ENCODE results near the gene CACNA1B. TPM values are rescaled to one million over a fixed set of nuclear protein-coding genes. Genes with fewer than 3 reads are reported as not detected.

CACNA1B gene
- total RNA-seq, 3 donors from 2014 or later: 0.12 to 1.7 (median 0.22) TPM

- no peaks in the 10 kb centered on the region for H3K9me3 ChIP-seq
- no peak overlapping the region for H3K4me3 ChIP-seq
- DNase-seq (no peak), ATAC-seq (no peak)
- TF ChIP-seq CTCF (IDR thresholded peaks at IDR 0.05): no peak
- intact Hi-C loops (cut with DNase I, micrococcal nuclease): no loop called here
- no peaks in the 10 kb centered on the region for H3K4me1 ChIP-seq (ENCODE audit: low read depth)
- no peaks in the 10 kb centered on the region for H3K36me3 ChIP-seq (ENCODE audit: low read depth)
These were observed 225.7 kb downstream of the CACNA1B start for GRCh38 chr9:138103111-138103848.

- no peak for ATAC-seq
- DNase-seq: no peak
- intact Hi-C loops (cut with DNase I, micrococcal nuclease): no loop called here
- Histone ChIP-seq H3K4me1 (ENCODE audit: low read depth) (no peaks in the 10 kb centered on the region), H3K36me3 (ENCODE audit: low read depth) (no peaks in the 10 kb centered on the region), H3K9me3 (no peaks in the 10 kb centered on the region), H3K4me3 (no peak overlapping the region)
- no peak for TF ChIP-seq CTCF (IDR thresholded peaks at IDR 0.05)
These were observed 226.2 kb downstream of the CACNA1B start for GRCh38 chr9:138103849-138104206.

- Histone ChIP-seq H3K4me3 (no peak overlapping the region), H3K4me1 (ENCODE audit: low read depth) (no peaks in the 10 kb centered on the region), H3K9me3 (no peaks in the 10 kb centered on the region), H3K36me3 (ENCODE audit: low read depth) (no peaks in the 10 kb centered on the region)
- TF ChIP-seq CTCF (IDR thresholded peaks at IDR 0.05): no peak
- ATAC-seq (no peak), DNase-seq (no peak)
- intact Hi-C loops (cut with DNase I, micrococcal nuclease): no loop called here
These were observed 226.9 kb downstream of the CACNA1B start for GRCh38 chr9:138104251-138105122.

- no peak for ATAC-seq
These were observed 227.5 kb downstream of the CACNA1B start for GRCh38 chr9:138105123-138105415.

More at GRCh38 chr9:138105123-138105415, 227.5 kb downstream of the CACNA1B start:
- DNase-seq: no peak
- no peak for TF ChIP-seq CTCF (IDR thresholded peaks at IDR 0.05)
- H3K9me3 ChIP-seq: no peaks in the 10 kb centered on the region
- H3K4me3 ChIP-seq: no peak overlapping the region
- intact Hi-C loops (cut with DNase I, micrococcal nuclease): no loop called here
- H3K36me3 ChIP-seq (ENCODE audit: low read depth): no peaks in the 10 kb centered on the region
- no peaks in the 10 kb centered on the region for H3K4me1 ChIP-seq (ENCODE audit: low read depth)

All from mucosa of descending colon (tissue), 3 donors.